ENCODE data around the gene TMTC2. TPM values are rescaled to one million over a fixed set of nuclear protein-coding genes. Genes with fewer than 3 reads are reported as not detected.

TMTC2 gene
- total RNA-seq, 2 experiments from 2014 or later, result 2.4 to 2.5 TPM

GRCh38 chr12:82954064-82954463 is 267.4 kb downstream of the TMTC2 start:
- Mint-ChIP-seq H3K4me1 (no peaks in the 10 kb centered on the region), H3K9me3 (ENCODE audit: low read depth) (no peaks in the 10 kb centered on the region), H3K27ac (no peak overlapping the region), H3K4me3 (no peak overlapping the region), H3K27me3 (peaks cover 4% of the 10 kb centered on the region), H3K36me3 (ENCODE audit: low read depth) (no peaks in the 10 kb centered on the region)
- DNase-seq (no peak), ATAC-seq (no peak)
- intact Hi-C loops (cut with DNase I, micrococcal nuclease), result no loop called here
- POLR2A ChIA-PET, result no interaction called here
- CTCF ChIA-PET, result no interaction called here

GRCh38 chr12:82954572-82954971 is 267.9 kb downstream of the TMTC2 start:
- ATAC-seq (no peak), DNase-seq (no peak)
- H3K27ac Mint-ChIP-seq, result no peak overlapping the region
- no peak overlapping the region for H3K4me3 Mint-ChIP-seq
- H3K4me1 Mint-ChIP-seq, result no peaks in the 10 kb centered on the region
- POLR2A ChIA-PET, result no interaction called here
- CTCF ChIA-PET, result no interaction called here
- no peaks in the 10 kb centered on the region for H3K9me3 Mint-ChIP-seq (ENCODE audit: low read depth)
- peaks cover 4% of the 10 kb centered on the region for H3K27me3 Mint-ChIP-seq
- intact Hi-C loops (cut with DNase I, micrococcal nuclease), result no loop called here
- no peaks in the 10 kb centered on the region for H3K36me3 Mint-ChIP-seq (ENCODE audit: low read depth)

- no peak overlapping the region for H3K27ac Mint-ChIP-seq
- no peak overlapping the region for H3K4me3 Mint-ChIP-seq
- ChIA-PET CTCF (no interaction called here), POLR2A (no interaction called here)
- H3K36me3 Mint-ChIP-seq (ENCODE audit: low read depth), result no peaks in the 10 kb centered on the region
- intact Hi-C loops (cut with DNase I, micrococcal nuclease), result no loop called here
- H3K9me3 Mint-ChIP-seq (ENCODE audit: low read depth), result no peaks in the 10 kb centered on the region
- H3K4me1 Mint-ChIP-seq, result no peaks in the 10 kb centered on the region
- peaks cover 4% of the 10 kb centered on the region for H3K27me3 Mint-ChIP-seq
- DNase-seq, result no peak
- no peak for ATAC-seq
Observed at GRCh38 chr12:82955043-82955442, 268.3 kb downstream of the TMTC2 start.

- Mint-ChIP-seq H3K27ac (no peak overlapping the region), H3K36me3 (ENCODE audit: low read depth) (no peaks in the 10 kb centered on the region), H3K27me3 (peaks cover 3% of the 10 kb centered on the region), H3K9me3 (ENCODE audit: low read depth) (no peaks in the 10 kb centered on the region), H3K4me1 (no peaks in the 10 kb centered on the region), H3K4me3 (no peak overlapping the region)
- POLR2A ChIA-PET, result no interaction called here
- DNase-seq (no peak), ATAC-seq (no peak)
- intact Hi-C loops (cut with DNase I, micrococcal nuclease), result no loop called here
- CTCF ChIA-PET, result no interaction called here
Observed at GRCh38 chr12:82958966-82959365, 272.3 kb downstream of the TMTC2 start.

- ATAC-seq, result no peak
- no peak for DNase-seq
- no peak overlapping the region for H3K27ac Mint-ChIP-seq
- ChIA-PET POLR2A (no interaction called here), CTCF (interaction anchor here (1.1 kb wide), 1 partner anchor 274 kb away, joined by 3 read pairs; no protein-coding TSS in a partner anchor)
- no peaks in the 10 kb centered on the region for H3K9me3 Mint-ChIP-seq (ENCODE audit: low read depth)
- H3K36me3 Mint-ChIP-seq (ENCODE audit: low read depth), result no peaks in the 10 kb centered on the region
- no peaks in the 10 kb centered on the region for H3K4me1 Mint-ChIP-seq
- intact Hi-C loops (cut with DNase I, micrococcal nuclease), result no loop called here
- no peak overlapping the region for H3K4me3 Mint-ChIP-seq
- peaks cover 3% of the 10 kb centered on the region for H3K27me3 Mint-ChIP-seq
Observed at GRCh38 chr12:82959821-82960220, 273.1 kb downstream of the TMTC2 start.

GRCh38 chr12:82961835-82962234 is 275.1 kb downstream of the TMTC2 start:
- DNase-seq (no peak), ATAC-seq (no peak)
- no peaks in the 10 kb centered on the region for H3K9me3 Mint-ChIP-seq (ENCODE audit: low read depth)
- H3K4me3 Mint-ChIP-seq, result no peak overlapping the region
- peaks cover 3% of the 10 kb centered on the region for H3K27me3 Mint-ChIP-seq
- ChIA-PET CTCF (no interaction called here), POLR2A (no interaction called here)
- H3K36me3 Mint-ChIP-seq (ENCODE audit: low read depth), result no peaks in the 10 kb centered on the region
- H3K4me1 Mint-ChIP-seq, result no peaks in the 10 kb centered on the region
- intact Hi-C loops (cut with DNase I, micrococcal nuclease), result no loop called here
- H3K27ac Mint-ChIP-seq, result no peak overlapping the region

GRCh38 chr12:82963956-82964355 is 277.2 kb downstream of the TMTC2 start:
- no peak overlapping the region for H3K27ac Mint-ChIP-seq
- H3K4me1 Mint-ChIP-seq, result no peaks in the 10 kb centered on the region
- H3K36me3 Mint-ChIP-seq (ENCODE audit: low read depth), result no peaks in the 10 kb centered on the region
- DNase-seq (no peak), ATAC-seq (no peak)
- ChIA-PET POLR2A (no interaction called here), CTCF (no interaction called here)
- no peak overlapping the region for H3K4me3 Mint-ChIP-seq
- no peaks in the 10 kb centered on the region for H3K9me3 Mint-ChIP-seq (ENCODE audit: low read depth)
- H3K27me3 Mint-ChIP-seq, result no peaks in the 10 kb centered on the region
- intact Hi-C loops (cut with DNase I, micrococcal nuclease), result no loop called here

GRCh38 chr12:82964446-82964845 is 277.7 kb downstream of the TMTC2 start:
- DNase-seq (no peak), ATAC-seq (no peak)
- Mint-ChIP-seq H3K27ac (no peak overlapping the region), H3K4me1 (no peaks in the 10 kb centered on the region), H3K27me3 (no peaks in the 10 kb centered on the region), H3K36me3 (ENCODE audit: low read depth) (no peaks in the 10 kb centered on the region), H3K4me3 (no peak overlapping the region), H3K9me3 (ENCODE audit: low read depth) (no peaks in the 10 kb centered on the region)
- CTCF ChIA-PET, result no interaction called here
- POLR2A ChIA-PET, result no interaction called here
- intact Hi-C loops (cut with DNase I, micrococcal nuclease), result no loop called here

- Mint-ChIP-seq H3K27me3 (no peaks in the 10 kb centered on the region), H3K4me1 (no peaks in the 10 kb centered on the region), H3K27ac (no peak overlapping the region), H3K4me3 (no peak overlapping the region), H3K36me3 (ENCODE audit: low read depth) (no peaks in the 10 kb centered on the region), H3K9me3 (ENCODE audit: low read depth) (no peaks in the 10 kb centered on the region)
- ChIA-PET POLR2A (no interaction called here), CTCF (interaction anchor here (1.0 to 1.3 kb wide), 2 partner anchors 30 to 280 kb away, joined by 3 read pairs; no protein-coding TSS in a partner anchor)
- intact Hi-C loops (cut with DNase I, micrococcal nuclease), result no loop called here
- ATAC-seq, result no peak
- DNase-seq, result no peak
Observed at GRCh38 chr12:82966001-82966559, 279.4 kb downstream of the TMTC2 start.

GRCh38 chr12:82968631-82969367 is 282.1 kb downstream of the TMTC2 start:
- no peak for DNase-seq
- intact Hi-C loops (cut with DNase I, micrococcal nuclease), result no loop called here
- Mint-ChIP-seq H3K36me3 (ENCODE audit: low read depth) (no peaks in the 10 kb centered on the region), H3K4me3 (no peak overlapping the region), H3K4me1 (no peaks in the 10 kb centered on the region), H3K9me3 (ENCODE audit: low read depth) (no peaks in the 10 kb centered on the region), H3K27ac (no peak overlapping the region), H3K27me3 (no peaks in the 10 kb centered on the region)
- ChIA-PET POLR2A (no interaction called here), CTCF (no interaction called here)
- ATAC-seq, result no peak

GRCh38 chr12:82970614-82971013 is 283.9 kb downstream of the TMTC2 start:
- Mint-ChIP-seq H3K27me3 (no peaks in the 10 kb centered on the region), H3K36me3 (ENCODE audit: low read depth) (no peaks in the 10 kb centered on the region), H3K9me3 (ENCODE audit: low read depth) (no peaks in the 10 kb centered on the region), H3K4me1 (no peaks in the 10 kb centered on the region), H3K27ac (no peak overlapping the region), H3K4me3 (no peak overlapping the region)
- CTCF ChIA-PET, result no interaction called here
- ATAC-seq, result no peak
- no peak for DNase-seq
- intact Hi-C loops (cut with DNase I, micrococcal nuclease), result no loop called here
- POLR2A ChIA-PET, result no interaction called here

- ATAC-seq, result no peak
- ChIA-PET POLR2A (no interaction called here), CTCF (interaction anchor here (1.0 kb wide), 1 partner anchor 274 kb away, joined by 3 read pairs; no protein-coding TSS in a partner anchor)
- Mint-ChIP-seq H3K36me3 (ENCODE audit: low read depth) (no peaks in the 10 kb centered on the region), H3K27me3 (no peaks in the 10 kb centered on the region), H3K4me1 (no peaks in the 10 kb centered on the region), H3K27ac (no peak overlapping the region), H3K4me3 (no peak overlapping the region), H3K9me3 (ENCODE audit: low read depth) (no peaks in the 10 kb centered on the region)
- no peak for DNase-seq
- intact Hi-C loops (cut with DNase I, micrococcal nuclease), result no loop called here
Observed at GRCh38 chr12:82971584-82971983, 284.9 kb downstream of the TMTC2 start.

Data from activated CD4-positive, alpha-beta T cell treated with anti-CD3 and anti-CD28 coated beads for 36 hours (primary cell).